DOHH2 (cell line): Measurements from ENCODE around the gene CADPS2.

Source experiments
- CTCF ChIP-seq: fragments of 200-600 bp; sonication (generic); IDR thresholded peaks from one replicate; pipeline ENCODE4 v1.5.1; 2014; ENCODE audit warnings: antibody characterized with exemption, mild to moderate bottlenecking, low read depth, low read length; ENCODE audit not compliant: poor library complexity, severe bottlenecking
- EZH2phosphoT487 ChIP-seq: fragments of 200-600 bp; sonication (generic); IDR thresholded peaks from 2 replicates; pipeline ENCODE4 v1.6.1; 2017; ENCODE audit warnings: borderline replicate concordance, mild to moderate bottlenecking, antibody characterized with exemption, low read length, moderate library complexity, mixed read lengths

- TF ChIP-seq CTCF (no peak), EZH2phosphoT487 (no peak)
Measured at GRCh38 chr7:122329145-122329802, 557.0 kb downstream of the CADPS2 start.
